H9 (cell line): ENCODE results near the gene CAPN8. TPM values are rescaled to one million over a fixed set of nuclear protein-coding genes. Genes with fewer than 3 reads are reported as not detected.

Experiments
- DNase-seq: peaks from one replicate; pipeline ENCODE4 v3.0.0-alpha.2; 2017
- H2AFZ ChIP-seq: one replicate; pipeline ENCODE4 v1.6.1; 2013; ENCODE audit warnings: mild to moderate bottlenecking, low read length, control low read depth, moderate library complexity
- H2AK5ac ChIP-seq: 2 replicates; pipeline ENCODE4 v1.6.1; 2013; ENCODE audit warnings: low read length, control low read depth, mixed read lengths; ENCODE audit not compliant: insufficient read length
- H2BK120ac ChIP-seq: one replicate; pipeline ENCODE4 v1.6.1; 2013; ENCODE audit warnings: low read depth, mild to moderate bottlenecking, low read length, control low read depth, inconsistent platforms; ENCODE audit not compliant: poor library complexity, severe bottlenecking
- H2BK12ac ChIP-seq: 2 replicates; pipeline ENCODE4 v1.6.1; 2013; ENCODE audit warnings: low read length, control low read depth, mixed read lengths, low read depth; ENCODE audit not compliant: insufficient read length
- H2BK15ac ChIP-seq: 2 replicates; pipeline ENCODE4 v1.6.1; 2013; ENCODE audit warnings: low read depth, low read length, control low read depth
- H2BK20ac ChIP-seq: one replicate; pipeline ENCODE4 v1.6.1; 2013; ENCODE audit warnings: low read depth, mild to moderate bottlenecking, low read length, control low read depth, inconsistent platforms; ENCODE audit not compliant: poor library complexity, severe bottlenecking
- H2BK5ac ChIP-seq: 2 replicates; pipeline ENCODE4 v1.6.1; 2013; ENCODE audit warnings: low read length, control low read depth, mixed read lengths; ENCODE audit not compliant: insufficient read length
- H3K14ac ChIP-seq: 2 replicates; pipeline ENCODE4 v1.6.1; 2013; ENCODE audit warnings: low read length, control low read depth; ENCODE audit not compliant: insufficient read depth
- H3K18ac ChIP-seq: 2 replicates; pipeline ENCODE4 v1.6.1; 2013; ENCODE audit warnings: low read depth, mild to moderate bottlenecking, mixed read lengths, low read length, control low read depth; ENCODE audit not compliant: insufficient read length
- H3K23ac ChIP-seq: 2 replicates; pipeline ENCODE4 v1.6.1; 2013; ENCODE audit warnings: low read length, control low read depth, mixed read lengths, low read depth; ENCODE audit not compliant: insufficient read length
- H3K23me2 ChIP-seq: 2 replicates; pipeline ENCODE4 v1.6.1; 2013; ENCODE audit warnings: low read depth, mild to moderate bottlenecking, mixed read lengths, low read length, control low read depth; ENCODE audit not compliant: insufficient read length, poor library complexity, severe bottlenecking
- H3K27ac ChIP-seq: 2 replicates; pipeline ENCODE4 v1.5.1; 2013; ENCODE audit warnings: low read length, control low read depth, mixed read lengths, low read depth; ENCODE audit not compliant: insufficient read length
- H3K27me3 ChIP-seq: 2 replicates; pipeline ENCODE4 v1.6.1; 2013; ENCODE audit warnings: low read length, control low read depth, inconsistent platforms; ENCODE audit not compliant: insufficient read depth
- H3K4ac ChIP-seq: 2 replicates; pipeline ENCODE4 v1.6.1; 2013; ENCODE audit warnings: low read depth, mild to moderate bottlenecking, control low read depth, inconsistent platforms, low read length, moderate library complexity
- H3K4me1 ChIP-seq: 2 replicates; pipeline ENCODE4 v1.6.1; 2013; ENCODE audit warnings: low read length, control low read depth, inconsistent platforms; ENCODE audit not compliant: insufficient read depth
- H3K4me2 ChIP-seq: 2 replicates; pipeline ENCODE4 v1.6.1; 2013; ENCODE audit warnings: low read length, control low read depth, mixed read lengths; ENCODE audit not compliant: insufficient read length, insufficient read depth
- H3K56ac ChIP-seq: 2 replicates; pipeline ENCODE4 v1.6.1; 2013; ENCODE audit warnings: low read depth, mild to moderate bottlenecking, mixed read lengths, low read length, control low read depth; ENCODE audit not compliant: insufficient read length
- H3K79me1 ChIP-seq: 2 replicates; pipeline ENCODE4 v1.6.1; 2013; ENCODE audit warnings: low read depth, mild to moderate bottlenecking, moderate library complexity, low read length, control low read depth, inconsistent platforms; ENCODE audit not compliant: insufficient read depth, poor library complexity, severe bottlenecking
- H3K79me2 ChIP-seq: 2 replicates; pipeline ENCODE4 v1.6.1; 2013; ENCODE audit warnings: low read length, control low read depth, inconsistent platforms; ENCODE audit not compliant: insufficient read depth
- H3K9ac ChIP-seq: 2 replicates; pipeline ENCODE4 v1.6.1; 2013; ENCODE audit warnings: low read length, control low read depth, mixed read lengths; ENCODE audit not compliant: insufficient read length; ENCODE audit errors: extremely low read depth
- H3K9me3 ChIP-seq: one replicate; pipeline ENCODE4 v1.6.1; 2013; ENCODE audit warnings: low read depth, low read length, inconsistent platforms; ENCODE audit not compliant: control insufficient read depth
- H3T11ph ChIP-seq: one replicate; pipeline ENCODE4 v1.6.1; 2013; ENCODE audit warnings: mild to moderate bottlenecking, low read length, control low read depth, inconsistent platforms
- H4K20me1 ChIP-seq: one replicate; pipeline ENCODE4 v1.6.1; 2013; ENCODE audit not compliant: control insufficient read depth, insufficient read length, insufficient read depth
- H4K5ac ChIP-seq: 2 replicates; pipeline ENCODE4 v1.6.1; 2013; ENCODE audit warnings: low read depth, mild to moderate bottlenecking, mixed read lengths, low read length, control low read depth; ENCODE audit not compliant: insufficient read length
- H4K8ac ChIP-seq: replicated peaks from 2 replicates; pipeline ENCODE4 v1.6.1; 2013; ENCODE audit warnings: low read length, control low read depth, mixed read lengths, low read depth; ENCODE audit not compliant: insufficient read length
- H4K91ac ChIP-seq: 2 replicates; pipeline ENCODE4 v1.6.1; 2013; ENCODE audit warnings: low read depth, mild to moderate bottlenecking, moderate library complexity, mixed read lengths, low read length, control low read depth; ENCODE audit not compliant: insufficient read length
- H3K27ac Mint-ChIP-seq, 3 experiments: 2 replicates in 2 of 3; 3 replicates in 1 of 3; pipeline ENCODE4 v1.8.0; 2020 to 2021; ENCODE audit warnings: mixed read lengths in 3 of 3, mild to moderate bottlenecking in 1 of 3, moderate library complexity in 1 of 3
- H3K27me3 Mint-ChIP-seq: 2 replicates; pipeline ENCODE4 v1.8.0; 2021; ENCODE audit warnings: low read depth, mild to moderate bottlenecking, moderate library complexity, mixed read lengths
- H3K36me3 Mint-ChIP-seq, 3 experiments: 2 replicates in 2 of 3; 3 replicates in 1 of 3; pipeline ENCODE4 v1.8.0; 2020 to 2021; ENCODE audit warnings: low read depth in 3 of 3, mixed read lengths in 3 of 3; ENCODE audit not compliant: insufficient read depth in 1 of 3
- H3K4me1 Mint-ChIP-seq, 2 experiments: 2 replicates each; pipeline ENCODE4 v1.8.0; 2020; ENCODE audit warnings: mixed read lengths in 2 of 2
- H3K4me3 Mint-ChIP-seq, 2 experiments: 2 replicates in 1 of 2; 3 replicates in 1 of 2; pipeline ENCODE4 v1.8.0; 2020 to 2021; ENCODE audit warnings: mild to moderate bottlenecking in 2 of 2, mixed read lengths in 2 of 2, moderate library complexity in 1 of 2
- H3K9me3 Mint-ChIP-seq, 2 experiments: 2 replicates in 1 of 2; 3 replicates in 1 of 2; pipeline ENCODE4 v1.8.0; 2020; ENCODE audit warnings: mild to moderate bottlenecking in 2 of 2, mixed read lengths in 2 of 2, moderate library complexity in 1 of 2
- CTCF ChIP-seq: fragments of 200-600 bp; sonication (generic); conservative IDR thresholded peaks from 3 replicates; pipeline ENCODE4 v1.8.0; 2021; ENCODE audit warnings: antibody characterized with exemption, mild to moderate bottlenecking
- WGBS: extraction: QIAGEN DNeasy Blood & Tissue Kit; methylation state at CpG from one replicate; pipeline ENCODE4 v1.1.7; 2013; ENCODE audit warnings: missing lambda C conversion rate, low lambda C conversion rate, mixed read lengths; ENCODE audit not compliant: insufficient read length; ENCODE audit errors: extremely low coverage; 5-methylcytosine and 5-hydroxymethylcytosine counted together
- total RNA-seq: library from RNA; stranded (reverse); gene quantifications from 2 replicates; pipeline ENCODE4 v1.2.1, GENCODE V29; 2021

Gene CAPN8
- total RNA-seq, 1 experiment from 2014 or later = not detected

- H3K79me1 ChIP-seq = no peaks in the 10 kb centered on the region
- no peak overlapping the region for H3K27ac ChIP-seq
- H2BK15ac ChIP-seq = no peak overlapping the region
- no peaks in the 10 kb centered on the region for H4K20me1 ChIP-seq
- H2BK20ac ChIP-seq = no peak overlapping the region
- Mint-ChIP-seq H3K27me3 (peaks cover 3% of the 10 kb centered on the region), H3K27ac (no peak overlapping the region), H3K36me3 (peaks cover 0 to 23% (median 10%) of the 10 kb centered on the region in 3 experiments; a peak in 5 of 7 replicates), H3K4me3 (no peak overlapping the region), H3K4me1 (peaks cover 12% of the 10 kb centered on the region in 2 experiments), H3K9me3 (peaks cover 17 to 22% of the 10 kb centered on the region in 2 experiments)
- no peak overlapping the region for H3K23ac ChIP-seq
- no peak overlapping the region for H3K18ac ChIP-seq
- H4K91ac ChIP-seq = no peak overlapping the region
- no peak overlapping the region for H4K8ac ChIP-seq
- H2BK12ac ChIP-seq = no peak overlapping the region
- H3K23me2 ChIP-seq = no peaks in the 10 kb centered on the region
- DNase-seq = no peak
- no peak overlapping the region for H2BK5ac ChIP-seq
- no peak overlapping the region for H2BK120ac ChIP-seq
- TF ChIP-seq CTCF = no peak
- no peak overlapping the region for H3K4ac ChIP-seq
- H3K4me1 ChIP-seq = 0 out of 2 replicates have a peak, but pooled peaks cover 4% of the 10 kb centered on the region
- no peak overlapping the region for H4K5ac ChIP-seq
- WGBS = no CpG with 5 or more reads among the region's 4 CpGs
- H3K9me3 ChIP-seq = no peaks in the 10 kb centered on the region
- H3K56ac ChIP-seq = no peak overlapping the region
- H3K27me3 ChIP-seq = no peaks in the 10 kb centered on the region
- H2AFZ ChIP-seq = no peak overlapping the region
- H2AK5ac ChIP-seq = no peak overlapping the region
- H3T11ph ChIP-seq = no peak overlapping the region
- no peak overlapping the region for H3K4me2 ChIP-seq
- H3K9ac ChIP-seq = no peak overlapping the region
- H3K14ac ChIP-seq = no peak overlapping the region
- no peaks in the 10 kb centered on the region for H3K79me2 ChIP-seq
These were observed 145.3 kb downstream of the CAPN8 start for GRCh38 chr1:223520200-223520599.
